SHP77 treated with DMSO at 0.1 percent for 48 hours (cell line): Measurements from ENCODE around the gene LRRC3.
A peak's percentile ranks its signal among the peaks of the same experiment; 100 is the strongest.

Source experiments
- DNase-seq: peaks from one replicate; lab custom pipeline; 2025; lab: John Stamatoyannopoulos, UW

The LRRC3 gene

DNA sequence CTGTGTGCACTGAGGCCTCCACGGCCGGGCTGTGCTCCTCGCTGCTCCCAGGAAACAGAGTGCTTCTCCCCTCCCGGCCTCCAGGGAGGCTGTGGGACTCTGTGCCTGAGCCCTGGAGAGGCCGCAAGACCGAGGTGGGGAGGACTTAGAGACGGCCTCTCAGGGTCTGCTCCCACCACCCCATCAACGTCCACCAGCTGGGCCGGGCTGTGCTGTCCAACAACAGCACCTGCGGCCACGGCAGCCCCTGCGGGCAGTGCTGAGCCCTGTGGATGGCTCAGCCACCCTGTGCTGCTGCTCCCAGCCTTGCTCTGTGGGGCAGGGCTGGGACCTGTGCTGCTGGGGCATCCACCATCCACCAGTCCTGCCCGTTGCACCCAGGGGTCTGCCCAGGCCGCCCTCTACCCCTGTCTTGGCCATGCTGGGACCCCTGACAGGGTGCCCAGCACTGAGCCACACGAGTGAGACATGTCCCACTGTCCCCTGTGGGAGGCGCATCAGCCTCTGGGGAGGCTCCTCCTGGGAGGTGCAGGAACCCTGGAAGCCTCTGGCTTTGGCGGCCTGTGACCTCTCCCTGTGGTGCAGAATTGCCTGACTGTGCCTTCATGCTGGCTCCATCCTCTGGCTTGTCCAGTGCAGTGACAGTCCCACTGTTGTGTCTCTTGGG is 31.2 kb upstream of the LRRC3 start:
- DNase-seq, result no peak

DNA sequence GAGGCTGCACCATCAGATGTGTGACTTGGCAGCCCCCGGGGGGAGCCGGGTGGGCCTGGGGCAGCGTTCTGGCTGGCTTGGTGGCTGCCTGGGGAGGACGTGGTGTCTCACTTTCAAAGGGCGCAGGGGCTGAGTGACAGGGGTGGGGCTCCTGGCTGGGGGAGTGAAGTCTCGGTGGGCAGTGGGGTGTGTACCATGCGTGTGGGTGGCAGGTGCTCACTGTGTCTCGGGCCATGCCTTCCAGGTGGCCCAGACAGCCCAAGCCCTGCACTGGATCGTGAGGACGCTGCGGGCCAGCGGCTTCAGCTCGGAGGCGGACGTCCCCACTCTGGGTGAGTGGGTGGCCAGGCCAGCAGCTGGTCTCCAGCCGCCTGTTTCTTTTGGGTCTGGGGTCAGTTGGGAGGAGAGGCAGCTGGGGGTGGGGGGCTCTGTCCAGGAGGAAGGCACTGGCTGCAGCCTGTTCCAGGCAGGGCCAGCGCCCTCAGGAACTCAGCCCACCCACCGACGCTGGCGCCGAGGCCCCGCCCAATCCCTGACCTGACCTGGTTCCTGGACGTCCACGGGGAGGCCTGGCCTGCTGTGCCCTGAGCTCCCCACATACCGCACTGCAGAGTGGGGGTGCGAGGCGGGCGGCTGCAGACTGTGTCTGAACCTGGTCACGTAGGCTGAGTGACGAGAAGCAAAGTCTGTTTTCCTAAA is 30.6 kb upstream of the LRRC3 start:
- no peak for DNase-seq

DNA sequence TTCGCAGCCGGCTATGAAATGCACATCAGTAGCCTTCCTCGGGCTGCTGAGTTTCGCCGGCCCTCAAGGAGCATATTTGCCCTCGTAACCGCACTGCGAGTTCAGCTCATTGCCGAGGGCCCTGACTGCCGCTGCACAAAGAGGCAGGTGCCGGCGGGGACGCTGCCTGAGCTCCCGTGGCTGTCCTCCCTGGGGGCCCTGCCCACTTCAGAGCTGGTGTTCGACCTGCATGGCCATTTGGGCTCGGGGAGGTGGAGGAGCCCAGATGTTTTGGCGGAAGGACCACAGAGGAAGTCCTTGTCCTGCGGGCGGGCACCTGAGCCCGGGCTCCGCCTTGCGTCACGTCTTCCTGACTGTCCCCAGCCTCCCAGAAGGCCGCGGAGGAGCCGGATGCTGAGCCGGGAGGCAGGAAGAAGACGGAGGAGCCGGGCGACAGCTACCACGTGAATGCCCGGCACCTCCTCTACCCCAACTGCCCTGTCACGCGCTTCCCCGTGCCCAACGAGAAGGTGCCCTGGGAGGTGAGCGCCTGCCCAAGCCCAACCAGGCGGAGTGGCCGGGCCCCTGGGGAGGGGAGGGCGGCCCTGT is 29.9 kb upstream of the LRRC3 start:
- peak; percentile 61 for DNase-seq

DNA sequence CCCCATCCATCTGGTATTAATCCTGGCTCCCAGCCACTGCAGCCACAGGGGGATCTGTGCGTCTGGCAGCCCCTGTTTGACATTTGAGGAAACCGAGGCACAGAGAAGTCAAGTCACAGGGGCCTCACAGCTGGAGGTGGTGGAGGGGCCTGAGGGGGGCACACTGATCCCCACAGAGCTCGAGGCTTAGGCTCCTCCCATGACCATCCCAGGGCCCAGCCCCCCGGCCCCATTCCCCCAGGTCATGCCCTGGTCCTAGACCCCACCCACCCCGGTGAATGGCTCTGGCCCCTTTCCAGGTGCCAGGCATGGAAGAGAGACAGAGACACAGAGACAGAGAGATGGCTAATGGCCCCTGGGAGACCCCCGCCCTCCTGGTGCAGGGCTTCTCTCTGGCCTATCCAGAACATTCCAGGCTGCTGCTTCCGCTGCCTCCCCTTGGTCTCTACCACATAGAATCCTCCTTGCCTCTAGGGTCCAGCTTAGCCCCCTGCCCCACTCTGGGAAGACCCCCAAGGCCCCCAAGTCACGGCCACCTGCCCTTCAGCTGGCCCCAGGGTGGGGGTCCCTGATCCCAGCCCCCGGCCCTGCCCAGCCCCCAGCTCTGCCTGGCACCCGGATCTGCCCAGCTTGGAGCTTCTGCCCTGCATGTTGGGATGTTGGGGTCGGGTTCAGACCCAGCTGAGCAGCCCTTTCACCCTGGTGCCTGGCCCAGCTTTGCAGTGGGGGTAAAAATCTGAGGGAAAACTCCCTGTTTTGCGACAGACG is 29.2 kb upstream of the LRRC3 start:
- no peak for DNase-seq

DNA sequence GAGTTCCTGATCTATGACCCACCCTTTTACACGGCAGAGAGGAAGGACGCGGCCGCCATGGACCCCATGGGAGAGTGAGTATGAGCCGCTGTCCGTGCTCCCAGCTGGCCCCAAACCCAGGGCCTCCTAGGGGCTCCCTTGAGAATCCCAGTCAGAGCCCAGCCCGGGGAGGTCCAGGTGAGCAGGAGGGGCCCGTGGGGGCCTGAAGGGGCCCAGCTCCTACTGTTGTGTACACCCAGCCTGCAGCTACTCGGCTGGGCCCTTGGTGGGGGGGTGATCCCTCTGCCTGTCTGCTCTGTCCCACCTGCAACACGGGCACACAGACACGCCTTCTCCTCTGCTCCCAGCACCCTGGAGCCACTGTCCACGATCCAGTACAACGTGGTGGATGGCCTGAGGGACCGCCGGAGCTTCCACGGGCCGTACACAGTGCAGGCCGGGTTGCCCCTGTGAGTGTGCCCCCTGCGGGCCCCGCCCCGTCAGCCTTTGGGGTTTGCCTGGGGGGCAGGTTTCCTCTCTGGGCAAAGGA is 28.6 kb upstream of the LRRC3 start:
- no peak for DNase-seq

DNA sequence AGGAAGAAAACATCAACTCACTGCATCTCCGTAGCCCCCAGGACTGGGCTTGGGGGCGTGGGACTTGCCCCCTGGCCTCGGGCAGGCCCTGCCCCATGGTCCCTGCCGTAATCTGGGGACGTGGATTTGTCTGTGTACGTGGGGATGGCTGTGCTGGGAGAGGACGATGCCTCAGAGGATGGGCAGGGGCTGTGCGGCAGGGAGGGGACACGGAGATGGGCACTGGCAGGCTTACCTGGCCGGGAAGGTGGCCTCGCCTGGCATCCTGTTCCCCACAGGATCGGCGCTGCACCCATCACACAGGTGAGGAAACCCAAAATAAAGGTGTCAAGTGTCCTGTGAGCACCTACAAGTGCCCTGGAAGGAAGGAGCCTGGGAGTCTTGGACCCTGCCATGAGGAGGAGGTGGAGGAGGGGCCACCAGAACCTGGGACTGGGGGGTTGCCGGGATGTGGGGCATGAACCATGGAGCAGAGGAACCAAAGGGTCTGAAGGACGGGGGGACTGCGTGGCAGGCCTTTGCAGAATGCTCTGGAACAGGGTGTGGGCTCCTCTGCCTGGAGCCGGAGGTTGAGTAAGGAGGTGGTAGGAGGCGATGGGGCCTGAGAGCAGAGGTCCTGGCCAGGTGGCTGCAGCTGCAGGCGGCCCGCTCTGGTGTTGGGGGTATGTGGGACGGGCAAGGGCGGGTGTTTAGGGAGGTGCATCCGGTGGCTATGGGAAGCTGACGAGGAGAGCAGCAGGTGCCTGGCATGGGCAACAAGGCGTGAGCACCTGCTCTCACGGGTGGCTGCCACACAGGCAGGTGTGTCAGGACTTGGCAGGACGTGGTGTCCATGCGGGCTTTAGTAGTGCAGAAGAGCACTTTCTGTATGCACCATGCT is 27.8 kb upstream of the LRRC3 start:
- DNase-seq, result peak; percentile 74

DNA sequence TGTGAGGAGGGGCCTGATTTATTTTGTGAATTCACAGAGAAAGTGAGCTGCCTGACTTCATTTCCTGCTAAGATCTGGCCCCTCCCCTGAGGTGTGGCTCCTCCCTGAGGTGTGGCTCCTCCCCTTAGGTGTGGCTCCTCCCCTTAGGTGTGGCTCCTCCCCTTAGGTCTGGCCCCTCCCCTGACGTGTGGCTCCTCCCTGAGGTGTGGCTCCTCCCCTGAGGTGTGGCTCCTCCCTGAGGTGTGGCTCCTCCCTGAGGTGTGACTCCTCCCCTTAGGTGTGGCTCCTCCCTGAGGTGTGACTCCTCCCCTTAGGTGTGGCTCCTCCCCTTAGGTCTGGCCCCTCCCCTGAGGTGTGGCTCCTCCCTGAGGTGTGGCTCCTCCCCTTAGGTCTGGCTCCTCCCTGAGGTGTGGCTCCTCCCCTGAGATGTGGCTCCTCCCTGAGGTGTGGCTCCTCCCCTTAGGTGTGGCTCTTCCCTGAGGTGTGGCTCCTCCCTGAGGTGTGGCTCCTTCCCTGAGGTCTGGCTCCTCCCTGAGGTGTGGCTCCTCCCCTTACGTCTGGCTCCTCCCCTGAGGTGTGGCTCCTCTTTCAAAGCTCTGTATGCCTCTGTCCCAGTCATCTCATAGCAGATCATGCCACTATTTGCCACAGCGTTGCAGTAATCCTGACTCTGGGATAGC is 26.9 kb upstream of the LRRC3 start:
- no peak for DNase-seq

DNA sequence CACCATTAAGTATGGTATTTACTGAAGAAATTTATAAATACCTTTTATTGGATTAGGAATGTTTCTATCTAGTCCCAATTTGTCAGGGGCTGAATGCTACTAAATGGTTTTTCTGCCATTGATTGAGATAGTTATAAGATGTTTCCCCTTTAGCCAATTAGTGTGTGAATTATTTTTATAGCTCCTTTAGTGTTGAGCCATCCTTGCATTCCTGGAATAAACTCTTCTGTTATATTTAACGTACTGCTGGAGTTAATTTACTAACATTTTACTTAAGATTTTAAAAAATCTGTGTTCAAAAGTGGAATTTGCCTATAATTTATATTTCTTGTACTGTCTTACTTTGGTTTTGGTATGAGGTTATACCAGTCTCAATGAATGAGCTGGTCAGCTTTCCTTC is 25.4 kb upstream of the LRRC3 start:
- DNase-seq, result no peak

DNA sequence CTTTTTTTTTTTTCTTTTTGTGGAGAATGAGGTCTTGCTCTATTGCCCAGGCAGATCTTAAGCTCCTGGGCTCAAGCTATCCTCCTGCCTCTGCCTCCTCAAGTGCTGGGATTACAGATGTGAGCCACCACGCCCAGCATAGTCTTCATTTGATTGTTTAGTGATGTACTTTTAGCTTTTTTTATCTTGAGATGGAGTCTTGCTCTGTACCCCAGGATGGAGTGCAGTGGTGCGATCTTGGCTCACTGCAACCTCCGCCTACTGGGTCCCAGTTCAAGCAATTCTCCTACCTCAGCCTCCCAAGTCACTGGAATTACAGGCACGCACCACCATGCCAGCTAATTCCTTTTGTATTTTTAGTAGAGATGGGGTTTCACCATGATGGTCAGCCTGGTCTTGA is 24.0 kb upstream of the LRRC3 start:
- DNase-seq, result no peak

DNA sequence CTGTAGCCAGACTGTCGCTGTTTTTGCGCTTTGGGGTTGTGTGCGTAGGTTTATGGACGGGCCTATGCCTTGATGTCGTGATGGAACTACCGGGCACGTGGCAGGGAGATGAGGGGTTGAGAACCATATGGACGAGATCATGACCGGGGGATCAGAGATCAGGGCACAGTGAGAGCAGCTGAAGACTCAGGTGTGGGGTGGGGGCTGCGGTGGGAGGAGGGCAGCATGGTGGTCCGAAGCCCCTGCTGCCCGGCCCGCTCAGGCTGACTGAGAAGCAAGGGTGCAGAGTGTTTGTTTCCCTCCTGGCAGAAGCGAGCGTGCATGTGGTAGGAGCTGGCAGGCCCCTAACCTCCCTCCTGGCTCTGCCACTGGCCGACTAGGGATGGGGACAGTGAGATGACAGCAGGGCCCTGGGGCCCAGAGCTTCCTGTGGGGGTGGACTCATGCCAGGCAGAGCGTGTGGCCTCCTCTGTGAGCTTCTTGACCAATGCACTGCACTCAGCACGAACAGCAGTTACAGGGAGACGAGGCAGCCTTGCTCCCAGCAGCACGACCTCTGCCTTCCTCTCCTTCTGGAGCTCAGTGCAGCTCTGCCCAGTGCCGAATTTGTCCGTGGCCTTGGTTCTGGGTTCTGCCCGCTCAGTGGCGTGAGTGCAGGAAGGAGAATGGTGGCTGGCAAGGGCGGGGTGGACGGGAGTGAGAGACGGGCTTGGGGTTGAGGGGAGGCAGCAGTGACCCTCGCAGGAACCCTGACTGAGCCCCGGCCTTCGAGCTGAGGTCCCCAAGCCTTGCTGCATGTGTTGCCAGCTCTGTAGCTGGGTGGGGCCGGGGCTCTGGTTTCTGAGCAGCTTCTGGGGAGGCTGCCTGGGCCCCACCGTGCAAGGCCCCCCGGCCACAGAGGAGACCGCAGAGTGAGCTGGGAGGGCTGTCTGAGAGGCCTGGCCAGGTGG is 22.2 kb upstream of the LRRC3 start:
- no peak for DNase-seq

DNA sequence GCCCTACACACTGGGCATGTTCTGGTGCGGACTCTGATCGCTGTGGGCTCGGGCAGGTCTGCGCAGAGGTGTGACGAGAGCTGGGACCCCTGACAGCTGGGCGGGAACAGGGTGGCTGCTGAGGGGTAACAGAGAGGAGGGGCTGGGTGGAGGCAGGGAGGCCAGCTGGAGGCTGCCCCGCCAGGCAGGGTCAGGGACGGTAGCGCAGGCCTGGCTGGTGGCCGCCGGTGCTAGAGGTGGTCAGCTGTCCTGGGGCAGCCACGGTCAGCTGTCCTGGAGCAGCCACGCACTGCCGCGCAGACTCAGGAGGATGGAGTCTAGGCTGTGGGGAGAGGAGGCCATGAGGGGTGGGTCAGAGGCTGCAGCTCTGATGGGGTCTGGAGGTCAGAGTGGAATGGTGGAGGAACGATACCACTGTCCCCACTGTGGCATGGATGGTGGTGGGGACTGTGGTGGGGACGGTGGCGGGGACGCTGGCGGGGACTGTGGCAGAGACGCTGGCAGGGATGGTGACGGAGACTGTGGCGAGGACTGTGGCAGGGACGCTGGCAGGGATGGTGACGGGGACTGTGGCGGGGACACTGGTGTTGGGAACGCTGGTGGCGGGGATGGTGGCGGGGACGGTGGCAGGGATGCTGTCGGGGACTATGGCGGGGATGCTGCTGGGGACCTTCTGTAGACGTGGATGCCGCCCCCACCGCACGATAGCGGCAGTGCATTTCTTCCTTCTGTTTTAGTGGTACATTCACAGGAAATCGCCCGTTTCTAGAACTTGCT is 21.3 kb upstream of the LRRC3 start:
- DNase-seq, result no peak

DNA sequence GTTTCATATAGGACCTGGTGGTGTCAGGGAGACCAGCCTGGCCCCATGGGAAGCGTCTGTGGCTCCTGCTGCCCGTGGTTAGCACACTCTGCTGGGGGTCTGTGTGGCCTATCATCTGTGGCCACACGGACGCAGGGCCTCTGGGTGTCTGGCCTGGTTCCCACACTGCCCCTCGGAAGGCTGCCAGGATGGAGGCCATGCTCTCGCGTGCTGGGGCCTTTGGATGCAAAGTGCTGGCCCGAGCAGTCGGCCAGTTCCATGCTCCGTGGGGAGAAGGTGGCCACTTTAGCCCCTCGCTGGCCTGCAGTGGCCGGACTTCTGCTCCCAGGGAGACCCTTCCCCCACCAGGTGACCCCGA is 20.8 kb upstream of the LRRC3 start:
- no peak for DNase-seq

DNA sequence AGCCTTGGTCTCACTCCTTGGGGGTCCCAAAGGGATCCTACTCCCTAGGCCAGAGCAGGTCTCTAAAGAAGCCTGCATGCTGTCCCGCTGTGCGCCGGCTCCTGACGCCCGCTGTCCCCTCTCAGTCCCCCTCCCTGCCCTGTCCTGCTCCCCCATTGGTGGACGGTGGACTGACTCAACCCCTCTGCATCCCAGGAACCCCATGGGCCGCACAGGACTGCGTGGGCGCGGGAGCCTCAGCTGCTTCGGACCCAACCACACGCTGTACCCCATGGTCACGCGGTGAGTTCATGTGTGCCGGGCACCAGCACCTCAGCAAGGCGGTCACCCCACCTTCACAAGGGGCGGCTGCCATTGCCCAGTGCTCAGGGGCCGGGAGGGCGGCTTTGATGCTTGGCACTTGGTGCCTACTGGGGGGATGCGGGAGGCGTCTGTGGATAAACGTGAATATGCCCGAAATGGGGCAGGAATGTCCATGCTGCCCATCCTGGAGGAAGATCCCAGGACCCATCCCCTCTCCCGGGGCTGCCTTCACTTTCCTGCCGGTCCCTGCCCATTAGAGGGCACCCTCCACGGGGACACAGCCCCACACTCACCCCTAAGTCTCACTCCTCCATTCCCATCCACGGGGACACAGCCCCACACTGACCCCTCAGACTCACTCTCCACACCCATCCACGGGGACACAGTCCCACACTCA is 20.2 kb upstream of the LRRC3 start:
- no peak for DNase-seq

DNA sequence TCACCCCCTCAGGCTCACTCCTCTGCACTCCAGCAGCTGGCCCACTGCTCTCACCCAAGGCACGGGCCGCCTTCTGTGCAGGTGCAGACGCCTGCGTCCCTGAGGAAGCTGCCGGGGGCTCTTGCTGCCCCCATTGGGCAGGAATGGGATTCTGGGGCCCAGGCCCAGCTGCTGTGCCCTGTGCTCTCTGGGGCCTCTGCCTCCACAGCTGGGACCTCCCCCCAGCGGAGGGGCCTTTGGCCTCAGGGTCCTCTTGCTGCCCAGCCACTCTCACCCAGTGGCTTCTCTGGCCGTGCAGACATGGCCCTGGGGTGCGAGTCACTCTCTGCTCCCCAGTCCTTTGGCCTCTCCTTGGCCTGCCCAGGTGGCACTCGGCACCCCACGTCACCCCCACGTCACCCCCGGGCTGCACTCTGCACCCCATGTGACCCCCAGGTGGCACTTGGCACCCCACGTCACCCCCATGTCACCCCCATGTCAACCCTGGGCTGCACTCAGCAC is 19.1 kb upstream of the LRRC3 start:
- DNase-seq, result no peak

DNA sequence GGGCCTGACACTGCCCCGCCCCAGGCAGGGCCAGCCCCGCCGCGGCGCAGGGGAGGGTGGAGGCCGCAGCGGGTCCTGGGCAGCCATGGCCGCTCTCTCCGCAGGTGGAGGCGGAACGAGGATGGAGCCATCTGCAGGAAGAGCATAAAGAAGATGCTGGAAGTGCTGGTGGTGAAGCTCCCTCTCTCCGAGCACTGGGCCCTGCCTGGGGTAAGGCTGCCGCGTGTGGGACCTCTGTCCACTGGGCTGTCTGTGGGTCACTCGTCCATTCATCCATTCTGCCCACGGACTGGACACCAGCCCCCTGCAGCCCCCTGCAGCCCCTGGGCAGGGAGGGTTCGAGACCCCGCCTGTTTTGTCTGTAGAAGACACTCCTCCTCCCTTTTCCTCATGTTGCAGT is 18.4 kb upstream of the LRRC3 start:
- no peak for DNase-seq

DNA sequence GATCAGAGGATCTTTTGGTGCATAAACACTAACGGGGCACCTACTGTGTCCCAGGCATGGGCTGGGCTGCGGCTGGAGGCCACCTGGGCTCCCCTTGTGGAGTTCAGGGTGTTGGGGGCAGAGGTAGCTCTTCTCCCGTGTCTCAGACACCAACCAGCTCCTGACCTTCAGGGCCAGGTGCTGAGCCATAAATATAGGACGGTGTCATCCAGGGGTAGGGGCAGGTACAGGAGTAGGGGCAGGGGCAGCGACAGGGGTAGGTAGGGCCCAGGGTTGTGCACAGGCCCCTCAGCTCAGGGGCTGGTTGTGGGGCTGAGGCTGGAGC is 18.0 kb upstream of the LRRC3 start:
- DNase-seq, result no peak

DNA sequence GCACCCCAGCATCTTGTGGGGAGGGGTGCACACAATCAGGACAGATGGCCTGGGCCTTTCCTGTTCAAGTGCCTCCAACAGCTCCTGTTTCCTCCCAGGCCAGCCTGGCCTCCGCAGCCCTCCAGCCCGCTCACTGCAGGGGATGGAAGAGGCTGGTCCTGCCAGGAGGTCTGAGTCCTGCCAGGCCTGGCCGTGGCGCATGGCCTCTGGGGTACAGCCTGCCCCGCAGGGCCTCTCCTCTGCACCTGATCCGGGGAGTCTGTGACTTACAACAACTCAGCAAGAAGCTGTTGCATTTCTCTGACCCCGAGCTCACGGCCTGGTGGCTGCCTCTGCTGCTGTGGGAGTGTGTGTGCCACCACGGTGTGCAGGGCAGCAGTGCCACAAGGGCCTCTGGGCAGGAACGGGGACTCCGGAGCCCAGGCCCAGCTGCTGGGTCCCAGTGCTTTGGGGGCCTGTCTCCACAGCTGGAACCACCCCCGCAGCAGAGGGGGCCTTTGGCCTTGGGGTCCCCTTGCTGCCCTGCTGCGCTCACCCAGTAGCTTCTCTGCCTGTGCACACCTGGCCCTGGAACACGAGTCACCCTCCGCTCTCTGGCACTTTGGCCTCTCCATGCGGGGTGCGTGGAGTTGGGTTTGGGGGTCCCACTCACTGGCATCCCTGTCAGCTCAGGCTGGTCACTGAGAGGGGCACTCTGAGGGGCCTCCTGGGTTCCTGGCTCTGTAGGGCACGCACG is 17.4 kb upstream of the LRRC3 start:
- DNase-seq, result no peak
